Measurements from ENCODE around the gene PRKCA.

GRCh38 chr17:66755944-66756290 is 453.5 kb downstream of the PRKCA start:
- TF ChIP-seq CTCF (IDR thresholded peaks at IDR 0.05) (no peak), POLR2A (IDR thresholded peaks at IDR 0.05) (no peak)
